Thyroid gland (tissue), 4 donors: Measurements from ENCODE around the gene CYP2W1.

ENCODE experiments used
- CTCF ChIP-seq, 6 experiments: fragments of 200-600 bp in 3 of 6; fragments of 450-650 bp in 3 of 6; sonication (generic) in 3 of 6; IDR thresholded peaks; one replicate each; pipeline ENCODE4 v1.5.1; 2016 to 2019; ENCODE audit warnings: antibody characterized with exemption in 6 of 6, mild to moderate bottlenecking in 2 of 6, inconsistent platforms in 1 of 6, moderate library complexity in 1 of 6
- POLR2A ChIP-seq, 2 donors: fragments of 450-650 bp; IDR thresholded peaks; one replicate each; pipeline ENCODE4 v1.6.1; 2017; ENCODE audit warnings: antibody characterized with exemption in 2 of 2, mild to moderate bottlenecking in 2 of 2, moderate library complexity in 1 of 2

DNA sequence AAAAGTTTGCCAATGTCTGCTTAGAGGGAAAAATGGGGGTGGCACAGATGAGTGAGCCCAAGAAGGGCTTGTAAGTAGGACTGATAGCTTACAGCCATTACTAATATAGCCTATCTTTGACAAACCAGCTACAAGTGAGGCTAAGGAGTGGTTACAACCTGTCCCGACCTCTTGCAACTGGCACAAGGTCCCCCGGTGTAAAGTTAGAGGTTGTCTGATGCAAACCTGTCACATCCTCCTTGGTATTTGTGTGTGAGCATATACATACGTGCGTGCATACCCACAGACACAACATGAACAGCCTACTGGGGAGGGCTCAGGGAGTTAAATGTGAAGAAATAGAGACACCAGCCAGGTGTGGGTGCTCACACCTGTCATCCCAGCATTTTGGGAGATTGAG is 43.1 kb upstream of the CYP2W1 start:
- TF ChIP-seq POLR2A (IDR thresholded peaks at IDR 0.05) (no peak), CTCF (IDR thresholded peaks at IDR 0.05) (no peak)
